SK-N-MC (cell line): ENCODE results near the gene PANK1.

Experiments used
- DNase-seq: peaks from one replicate; pipeline ENCODE4 v3.0.0-alpha.2; 2011; ENCODE audit warnings: low read depth, low spot score
- H3K27ac ChIP-seq: fragments of 200-600 bp; sonication (generic); 2 replicates; pipeline ENCODE4 v1.5.1; 2016; ENCODE audit warnings: mixed run types
- H3K36me3 ChIP-seq: fragments of 200-600 bp; sonication (generic); 2 replicates; pipeline ENCODE4 v1.6.1; 2017; ENCODE audit warnings: antibody characterized with exemption, low read length, mixed read lengths; ENCODE audit not compliant: insufficient read depth
- H3K4me3 ChIP-seq: fragments of 200-600 bp; sonication (generic); 2 replicates; pipeline ENCODE4 v1.5.1; 2016
- H3K9ac ChIP-seq: fragments of 200-600 bp; sonication (generic); 2 replicates; pipeline ENCODE4 v1.8.0; 2017; ENCODE audit warnings: mixed run types, mixed read lengths; ENCODE audit not compliant: insufficient read length
- H3K9me3 ChIP-seq: fragments of 200-600 bp; sonication (generic); 2 replicates; pipeline ENCODE4 v1.6.1; 2017; ENCODE audit warnings: low read depth, mild to moderate bottlenecking, antibody characterized with exemption, low read length, moderate library complexity, mixed read lengths
- EZH2 ChIP-seq: fragments of 200-600 bp; sonication (generic); IDR thresholded peaks from one replicate; pipeline ENCODE4 v1.6.1; 2017; ENCODE audit warnings: antibody characterized with exemption
- FOXP2 ChIP-seq: optimal IDR thresholded peaks from 2 replicates; pipeline ENCODE3; 2011; ENCODE audit warnings: mild to moderate bottlenecking, moderate library complexity; ENCODE audit not compliant: insufficient read depth; ENCODE audit errors: extremely low read length, control extremely low read depth
- POLR2AphosphoS5 ChIP-seq: IDR thresholded peaks from 2 replicates; pipeline ENCODE4 v1.6.1; 2012; ENCODE audit warnings: mild to moderate bottlenecking, low read depth, low read length, borderline replicate concordance

Gene PANK1

DNA sequence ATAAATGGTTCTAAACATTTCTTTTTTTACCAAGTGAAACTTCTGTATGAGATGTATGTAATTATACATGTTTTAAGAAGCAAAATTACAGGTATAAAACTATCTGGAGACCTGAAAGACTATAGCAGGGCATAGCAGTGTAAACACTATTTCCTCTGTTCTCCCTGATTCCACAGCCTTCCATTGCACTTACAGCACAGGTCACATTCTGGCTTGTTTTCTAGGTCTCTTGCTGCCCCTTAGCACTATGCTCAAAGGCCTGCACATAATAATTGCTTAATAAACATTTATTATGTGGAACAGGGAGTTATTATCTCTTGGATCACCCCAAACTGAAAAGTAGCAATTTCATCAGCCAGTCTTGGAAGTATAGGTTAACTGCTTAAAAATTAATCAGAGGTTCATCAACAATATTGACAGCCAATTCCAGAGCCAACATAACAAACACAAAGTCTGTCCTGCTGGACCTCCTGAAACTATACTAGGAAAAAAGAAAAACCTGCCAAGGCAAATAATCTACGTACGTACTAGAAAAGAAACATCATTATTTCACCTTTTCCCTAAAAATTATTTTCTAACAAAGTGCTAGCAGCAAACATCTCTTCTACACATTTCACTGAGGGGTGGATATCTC, 43.2 kb downstream of the PANK1 start:
- TF ChIP-seq POLR2AphosphoS5 (no peak), FOXP2 (no peak)
- H3K36me3 ChIP-seq: no peaks in the 10 kb centered on the region
- no peak overlapping the region for H3K4me3 ChIP-seq
- H3K9me3 ChIP-seq: no peaks in the 10 kb centered on the region
- no peak overlapping the region for H3K9ac ChIP-seq
- no peak for DNase-seq
- H3K27ac ChIP-seq: no peak overlapping the region

DNA sequence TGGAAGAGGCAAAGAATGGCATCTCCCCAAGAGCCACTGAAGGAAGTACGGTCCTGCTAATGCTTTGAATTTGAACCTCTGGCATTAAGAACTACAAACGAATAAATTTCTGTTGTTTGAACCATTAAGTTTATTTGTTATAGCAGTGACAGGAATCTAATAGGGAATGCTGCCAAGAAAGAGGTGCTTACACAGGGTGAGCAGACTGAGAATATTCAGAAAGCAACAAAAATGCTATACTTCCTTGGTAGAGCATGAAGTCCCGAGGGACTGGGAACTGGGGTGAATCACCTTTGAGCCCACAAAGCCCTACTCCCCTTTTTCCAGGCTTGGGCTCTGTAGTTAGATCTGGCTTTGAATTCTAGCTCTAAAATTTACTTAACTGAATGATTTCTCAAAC, 45.0 kb downstream of the PANK1 start:
- H3K4me3 ChIP-seq: no peak overlapping the region
- H3K27ac ChIP-seq: no peak overlapping the region
- H3K36me3 ChIP-seq: no peaks in the 10 kb centered on the region
- H3K9me3 ChIP-seq: no peaks in the 10 kb centered on the region
- no peak for TF ChIP-seq FOXP2
- no peak for TF ChIP-seq EZH2
- no peak for TF ChIP-seq POLR2AphosphoS5
- no peak overlapping the region for H3K9ac ChIP-seq
- DNase-seq: no peak

DNA sequence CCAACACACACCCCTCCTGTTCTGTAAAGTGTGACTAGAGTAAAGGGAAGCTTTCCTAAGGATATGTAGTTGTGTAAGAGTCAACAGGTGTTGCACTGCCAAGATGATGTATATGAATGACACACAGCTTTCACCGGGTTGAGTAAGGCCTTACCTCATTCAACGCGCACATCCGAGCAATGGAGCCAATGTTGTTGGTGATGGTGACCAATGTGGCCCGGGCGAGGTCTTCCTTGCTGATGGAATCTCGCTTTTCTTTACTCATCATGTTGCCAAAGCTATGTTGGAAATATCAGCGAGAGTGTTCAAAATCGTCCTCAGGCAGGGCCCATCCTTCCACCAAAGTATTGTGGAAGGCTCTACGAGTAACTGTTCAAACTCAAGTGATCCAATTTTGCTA, 52.0 kb downstream of the PANK1 start:
- TF ChIP-seq EZH2 (no peak), POLR2AphosphoS5 (no peak), FOXP2 (no peak)
- DNase-seq: no peak
- H3K9ac ChIP-seq: no peak overlapping the region
- H3K36me3 ChIP-seq: peaks cover 4% of the 10 kb centered on the region; the same call in 1 of the 2 replicates
- H3K4me3 ChIP-seq: no peak overlapping the region
- no peak overlapping the region for H3K27ac ChIP-seq
- no peaks in the 10 kb centered on the region for H3K9me3 ChIP-seq

DNA sequence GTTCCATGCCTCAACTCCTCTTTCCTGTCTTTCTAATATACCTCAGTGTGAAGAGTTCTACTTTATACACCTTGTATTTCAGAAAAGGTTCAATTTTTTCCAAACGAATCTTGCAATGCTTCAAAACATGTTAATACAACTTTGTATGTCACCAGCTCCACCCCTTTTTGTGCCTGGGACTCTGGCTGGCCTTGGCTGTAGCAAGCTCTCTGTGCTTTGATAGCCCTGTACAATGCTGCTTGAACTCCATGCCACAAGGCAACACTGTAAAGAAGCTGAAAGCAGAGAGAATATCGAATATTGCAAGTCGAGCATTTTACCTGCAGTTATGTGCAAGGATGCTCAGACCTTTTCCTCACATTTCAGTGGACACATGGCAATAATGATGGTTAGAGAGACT, 52.5 kb downstream of the PANK1 start:
- no peaks in the 10 kb centered on the region for H3K9me3 ChIP-seq
- H3K36me3 ChIP-seq: peaks cover 4% of the 10 kb centered on the region; the same call in 1 of the 2 replicates
- no peak for DNase-seq
- no peak for TF ChIP-seq POLR2AphosphoS5
- TF ChIP-seq EZH2: no peak
- TF ChIP-seq FOXP2: no peak
- H3K4me3 ChIP-seq: no peak overlapping the region
- no peak overlapping the region for H3K27ac ChIP-seq
- no peak overlapping the region for H3K9ac ChIP-seq

DNA sequence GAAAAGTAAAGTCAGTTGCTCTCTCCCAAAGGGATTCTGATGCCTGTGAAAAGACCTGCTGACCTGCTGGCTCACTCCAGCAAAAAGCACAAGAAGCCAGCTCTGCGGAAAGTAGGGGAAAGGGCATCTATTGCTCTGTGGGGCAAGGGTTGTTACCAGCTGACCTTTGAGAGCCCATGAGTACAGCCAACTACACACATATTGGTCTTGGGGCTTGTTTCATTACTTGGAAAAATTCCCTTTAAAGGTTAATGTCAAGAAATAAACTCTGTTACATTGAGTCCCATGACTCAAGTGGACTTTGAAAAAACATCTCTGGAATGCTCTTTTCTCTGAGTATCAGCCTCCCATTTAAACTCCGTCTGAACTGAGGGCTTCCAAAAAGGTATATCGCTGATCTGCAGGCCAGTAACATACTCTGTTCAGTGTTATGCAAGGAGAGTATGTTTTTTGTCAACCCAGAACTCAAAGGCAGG, 53.2 kb downstream of the PANK1 start:
- H3K27ac ChIP-seq: no peak overlapping the region

DNA sequence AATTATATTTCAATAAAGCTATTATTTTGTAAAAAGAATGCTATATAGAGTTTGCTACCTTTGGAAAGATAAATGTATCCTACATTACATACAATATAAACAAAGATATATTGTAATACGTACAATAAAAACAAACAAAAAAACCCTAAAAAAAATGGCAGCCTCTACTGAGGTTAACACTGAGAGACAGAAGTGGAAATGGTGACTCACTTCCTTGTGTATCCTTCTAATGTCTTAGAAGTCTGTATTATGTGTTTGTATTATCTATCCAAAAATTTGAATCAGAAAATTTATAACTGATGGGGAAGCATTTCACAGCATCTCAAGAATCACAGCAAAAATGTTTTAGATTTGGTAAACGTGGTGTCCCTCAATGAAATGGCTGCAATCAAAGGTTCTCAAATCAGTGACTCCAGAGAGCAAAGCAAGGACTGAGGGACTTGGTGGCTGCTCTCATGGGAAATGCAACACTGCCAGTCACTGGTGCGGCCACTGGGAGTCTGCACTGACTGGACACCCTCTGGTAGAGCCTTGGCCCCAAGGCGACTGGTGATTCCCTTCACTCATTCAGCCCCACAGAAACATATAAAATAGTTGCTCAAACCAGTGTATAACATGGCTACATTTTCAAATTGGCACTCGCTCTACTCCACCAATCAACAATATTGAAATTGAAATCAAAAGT, 53.8 kb downstream of the PANK1 start:
- H3K9me3 ChIP-seq: no peaks in the 10 kb centered on the region
- no peak overlapping the region for H3K27ac ChIP-seq
- TF ChIP-seq POLR2AphosphoS5: no peak
- no peak overlapping the region for H3K4me3 ChIP-seq
- peaks cover 4% of the 10 kb centered on the region; the same call in 1 of the 2 replicates for H3K36me3 ChIP-seq
- no peak for DNase-seq
- H3K9ac ChIP-seq: no peak overlapping the region

More for the DNA sequence above, 53.2 kb downstream of the PANK1 start:
- H3K9ac ChIP-seq: no peak overlapping the region
- H3K36me3 ChIP-seq: peaks cover 4% of the 10 kb centered on the region; the same call in 1 of the 2 replicates
- TF ChIP-seq FOXP2: no peak
- TF ChIP-seq EZH2: no peak
- TF ChIP-seq POLR2AphosphoS5: no peak
- DNase-seq: no peak
- no peaks in the 10 kb centered on the region for H3K9me3 ChIP-seq
- no peak overlapping the region for H3K4me3 ChIP-seq

DNA sequence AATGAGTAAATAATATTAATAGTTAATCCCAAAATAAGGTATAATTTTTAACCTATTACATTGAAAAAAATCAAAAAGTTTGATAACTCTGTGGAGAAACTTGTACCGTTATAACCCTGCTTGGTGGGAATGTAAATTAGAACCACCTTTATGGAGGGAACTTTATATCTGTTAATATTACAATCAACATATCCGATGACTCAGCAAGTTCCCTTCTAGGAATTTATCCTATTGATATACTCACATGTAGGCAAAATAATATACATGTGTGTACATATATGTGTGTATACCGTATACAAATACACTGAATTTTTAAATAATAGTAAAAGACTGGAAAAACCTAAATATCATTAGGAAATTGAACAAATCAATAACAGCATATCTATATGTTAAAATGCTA, 54.7 kb downstream of the PANK1 start:
- Histone ChIP-seq H3K9ac (no peak overlapping the region), H3K27ac (no peak overlapping the region), H3K4me3 (no peak overlapping the region), H3K9me3 (no peaks in the 10 kb centered on the region), H3K36me3 (peaks cover 4% of the 10 kb centered on the region; the same call in 1 of the 2 replicates)
- no peak for TF ChIP-seq EZH2
- no peak for TF ChIP-seq FOXP2
- TF ChIP-seq POLR2AphosphoS5: no peak
- no peak for DNase-seq

DNA sequence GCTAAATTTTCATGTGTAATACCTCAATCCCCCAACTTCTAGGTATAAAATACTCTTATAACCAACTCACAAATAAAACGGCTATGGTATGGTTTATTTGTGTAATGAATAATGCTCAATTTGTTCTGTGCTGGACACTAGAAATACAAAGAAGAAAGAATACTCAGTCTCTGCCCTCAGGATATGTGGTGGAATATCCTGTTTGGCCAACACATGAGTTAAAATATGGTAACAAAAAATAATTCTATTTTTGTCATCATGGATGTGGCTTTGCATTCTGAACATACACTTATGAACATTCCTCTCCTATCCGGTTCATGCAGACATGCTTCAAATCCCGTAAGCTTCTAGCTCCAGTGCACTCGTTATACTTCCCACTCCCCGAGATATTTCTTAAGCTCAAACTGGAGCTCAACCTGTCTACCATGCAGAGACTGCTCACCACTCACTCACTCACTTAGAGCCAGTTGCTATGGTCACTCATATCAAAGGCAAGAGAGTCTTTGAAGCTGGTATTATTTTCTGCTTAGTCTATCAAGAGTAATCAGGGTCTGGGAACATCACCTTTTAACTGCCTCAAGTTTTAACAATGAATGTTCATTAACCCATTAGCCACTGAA, 55.8 kb downstream of the PANK1 start:
- TF ChIP-seq POLR2AphosphoS5 (no peak), EZH2 (no peak), FOXP2 (no peak)
- Histone ChIP-seq H3K36me3 (peaks cover 4% of the 10 kb centered on the region; the same call in 1 of the 2 replicates), H3K9me3 (no peaks in the 10 kb centered on the region), H3K27ac (no peak overlapping the region), H3K4me3 (no peak overlapping the region), H3K9ac (no peak overlapping the region)
- DNase-seq: no peak

DNA sequence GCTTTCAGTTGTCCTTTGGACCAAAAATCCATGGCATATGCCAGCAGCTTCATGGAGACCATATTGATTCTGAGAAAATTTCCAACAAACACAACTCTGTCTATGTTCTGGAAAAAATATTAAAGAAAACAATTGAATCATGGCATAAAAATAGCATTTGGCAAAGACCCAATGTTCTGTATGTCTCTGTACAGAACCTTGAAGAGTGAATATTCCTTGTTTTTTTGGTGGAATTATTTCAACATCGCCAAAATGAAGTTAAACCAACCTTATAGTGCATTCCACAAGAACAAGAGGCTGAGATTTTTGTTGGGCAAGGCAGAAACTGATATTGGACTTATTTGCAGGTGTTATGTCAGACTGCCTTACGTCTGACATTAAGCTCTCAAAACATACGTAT, 56.4 kb downstream of the PANK1 start:
- no peak for DNase-seq
- Histone ChIP-seq H3K27ac (no peak overlapping the region), H3K9ac (no peak overlapping the region), H3K4me3 (no peak overlapping the region), H3K9me3 (no peaks in the 10 kb centered on the region), H3K36me3 (peaks cover 4% of the 10 kb centered on the region; the same call in 1 of the 2 replicates)
- TF ChIP-seq EZH2 (no peak), POLR2AphosphoS5 (no peak), FOXP2 (no peak)
